MCF 10A (cell line): ENCODE data around the gene MED15. TPM values are rescaled to one million over a fixed set of nuclear protein-coding genes. Genes with fewer than 3 reads are reported as not detected.
A peak's percentile ranks its signal among the peaks of the same experiment; 100 is the strongest.

ENCODE experiments used
- BruUV-seq: library from RNA; stranded (reverse); fragments of 400-500 nt; replicated peaks from 2 replicates; lab custom pipeline; 2021; lab: Mats Ljungman, UMichigan
- CTCF ChIA-PET: fragments of 300-600 bp; sonication (Branson Sonifier 250); formaldehyde crosslinking; extraction: SDS; loops from one replicate; lab custom pipeline; 2021; ENCODE audit warnings: antibody characterized with exemption, inconsistent platforms; lab: Yijun Ruan, JAX
- POLR2A ChIA-PET: fragments of 300-600, 350-650 bp; sonication (Branson Sonifier 250); formaldehyde crosslinking; extraction: SDS; loops from one replicate; lab custom pipeline; 2020; ENCODE audit warnings: antibody characterized with exemption, inconsistent platforms; lab: Yijun Ruan, JAX
- DNase-seq: peaks from one replicate; pipeline ENCODE4 v3.0.0-alpha.2; 2018; ENCODE audit not compliant: unreplicated experiment
- H3K27ac Mint-ChIP-seq: one replicate; pipeline ENCODE4 v1.8.0; 2022; ENCODE audit warnings: mild to moderate bottlenecking, low read depth, mixed read lengths; ENCODE audit not compliant: unreplicated experiment
- H3K27me3 Mint-ChIP-seq: one replicate; pipeline ENCODE4 v1.8.0; 2022; ENCODE audit warnings: mixed read lengths; ENCODE audit not compliant: insufficient read depth, unreplicated experiment
- H3K36me3 Mint-ChIP-seq: one replicate; pipeline ENCODE4 v1.8.0; 2022; ENCODE audit warnings: mild to moderate bottlenecking, moderate library complexity, mixed read lengths; ENCODE audit not compliant: insufficient read depth, unreplicated experiment
- H3K4me1 Mint-ChIP-seq: one replicate; pipeline ENCODE4 v1.8.0; 2022; ENCODE audit warnings: mixed read lengths; ENCODE audit not compliant: insufficient read depth, unreplicated experiment
- H3K4me3 Mint-ChIP-seq: one replicate; pipeline ENCODE4 v1.8.0; 2022; ENCODE audit warnings: mild to moderate bottlenecking, moderate library complexity, mixed read lengths; ENCODE audit not compliant: unreplicated experiment
- H3K9me3 Mint-ChIP-seq: one replicate; pipeline ENCODE4 v1.8.0; 2022; ENCODE audit warnings: mixed read lengths; ENCODE audit not compliant: unreplicated experiment
- intact Hi-C: fragments of 100-400 bp; cut with micrococcal nuclease; formaldehyde crosslinking; loops from 2 replicates; pipeline ENCODE4 v1.14.1; 2022
- total RNA-seq: library from RNA; stranded (reverse); gene quantifications from 2 replicates; pipeline ENCODE4 v1.2.3, GENCODE V29; 2022
- TF ChIP-seq, protein P1 (sequence below): fragments of 200-600 bp; IDR thresholded peaks from one replicate; pipeline ENCODE4 v1.8.0; 2022; ENCODE audit warnings: antibody characterized with exemption, mild to moderate bottlenecking; ENCODE audit not compliant: unreplicated experiment

MED15 gene
- total RNA-seq, 1 experiment from 2014 or later: 122 TPM

DNA sequence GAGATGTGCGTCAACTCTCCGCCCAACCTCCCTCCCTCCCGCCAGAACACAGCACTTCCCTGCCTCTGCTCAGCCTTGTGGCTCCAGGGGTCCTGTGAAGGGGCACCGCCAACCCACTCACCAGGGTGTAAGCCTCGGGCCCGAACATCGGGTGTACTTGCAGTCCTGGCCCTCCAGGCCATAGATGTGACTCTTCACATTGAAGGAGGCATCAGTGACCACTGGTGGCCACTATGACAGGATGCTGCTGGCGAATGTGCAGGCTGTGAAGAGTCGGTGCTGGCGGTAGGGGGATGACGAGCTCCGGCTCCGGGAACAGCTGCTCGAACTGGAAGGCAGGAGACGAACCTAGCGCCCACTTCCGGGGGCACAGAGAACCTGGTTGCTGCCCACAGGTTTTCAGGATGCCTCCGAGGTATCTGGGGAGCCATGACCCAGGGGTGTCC lies 97.4 kb downstream of the MED15 start:
- no TSS peak for BruUV-seq
- Mint-ChIP-seq H3K36me3 (no peaks in the 10 kb centered on the region), H3K4me3 (no peak overlapping the region), H3K9me3 (no peaks in the 10 kb centered on the region), H3K4me1 (no peaks in the 10 kb centered on the region), H3K27me3 (no peaks in the 10 kb centered on the region), H3K27ac (no peak overlapping the region)
- intact Hi-C loops: no loop called here
- POLR2A ChIA-PET: no interaction called here
- CTCF ChIA-PET: interaction anchor here (0.6 to 2.6 kb wide), 3 partner anchors 40 to 281 kb away, joined by 3 to 10 read pairs (median 3); no protein-coding TSS in a partner anchor
- TF ChIP-seq, protein P1, sequence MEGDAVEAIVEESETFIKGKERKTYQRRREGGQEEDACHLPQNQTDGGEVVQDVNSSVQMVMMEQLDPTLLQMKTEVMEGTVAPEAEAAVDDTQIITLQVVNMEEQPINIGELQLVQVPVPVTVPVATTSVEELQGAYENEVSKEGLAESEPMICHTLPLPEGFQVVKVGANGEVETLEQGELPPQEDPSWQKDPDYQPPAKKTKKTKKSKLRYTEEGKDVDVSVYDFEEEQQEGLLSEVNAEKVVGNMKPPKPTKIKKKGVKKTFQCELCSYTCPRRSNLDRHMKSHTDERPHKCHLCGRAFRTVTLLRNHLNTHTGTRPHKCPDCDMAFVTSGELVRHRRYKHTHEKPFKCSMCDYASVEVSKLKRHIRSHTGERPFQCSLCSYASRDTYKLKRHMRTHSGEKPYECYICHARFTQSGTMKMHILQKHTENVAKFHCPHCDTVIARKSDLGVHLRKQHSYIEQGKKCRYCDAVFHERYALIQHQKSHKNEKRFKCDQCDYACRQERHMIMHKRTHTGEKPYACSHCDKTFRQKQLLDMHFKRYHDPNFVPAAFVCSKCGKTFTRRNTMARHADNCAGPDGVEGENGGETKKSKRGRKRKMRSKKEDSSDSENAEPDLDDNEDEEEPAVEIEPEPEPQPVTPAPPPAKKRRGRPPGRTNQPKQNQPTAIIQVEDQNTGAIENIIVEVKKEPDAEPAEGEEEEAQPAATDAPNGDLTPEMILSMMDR: no peak
- no peak for DNase-seq

DNA sequence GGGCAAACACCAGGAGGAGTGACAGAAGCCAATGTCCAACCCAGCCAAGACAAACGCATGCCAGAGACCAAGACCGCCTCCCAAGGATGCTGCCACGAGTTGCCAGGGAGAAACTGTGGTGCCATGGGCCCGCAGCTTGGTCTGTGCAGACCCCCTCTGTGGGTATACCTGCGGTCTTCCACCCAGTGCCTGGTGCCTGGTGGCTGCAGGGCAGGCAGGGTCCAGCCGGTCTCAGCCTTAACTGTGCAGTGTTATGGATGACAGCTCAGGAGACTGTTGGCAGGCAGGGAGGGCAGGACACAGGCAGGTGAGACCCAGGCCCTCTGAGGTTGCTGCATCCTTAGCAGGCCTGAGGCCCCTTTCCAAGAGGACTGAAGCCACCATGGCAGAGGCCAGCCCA lies 97.9 kb downstream of the MED15 start:
- TF ChIP-seq, protein P1: no peak
- Mint-ChIP-seq H3K4me3 (no peak overlapping the region), H3K9me3 (no peaks in the 10 kb centered on the region), H3K4me1 (peaks cover 1% of the 10 kb centered on the region), H3K27me3 (no peaks in the 10 kb centered on the region), H3K36me3 (no peaks in the 10 kb centered on the region), H3K27ac (no peak overlapping the region)
- DNase-seq: no peak
- intact Hi-C loops: no loop called here
- ChIA-PET POLR2A (no interaction called here), CTCF (interaction anchor here (1.0 to 2.6 kb wide), 3 partner anchors 32 to 86 kb away, joined by 3 to 10 read pairs (median 4); no protein-coding TSS in a partner anchor)
- BruUV-seq: no TSS peak

- Mint-ChIP-seq H3K4me3 (no peak overlapping the region), H3K27ac (no peak overlapping the region), H3K36me3 (no peaks in the 10 kb centered on the region), H3K4me1 (peaks cover 6% of the 10 kb centered on the region), H3K27me3 (no peaks in the 10 kb centered on the region), H3K9me3 (no peaks in the 10 kb centered on the region)
- intact Hi-C loops: no loop called here
- ChIA-PET POLR2A (interaction anchor here (1.0 kb wide), 1 partner anchor 17 kb away, joined by 3 read pairs; no protein-coding TSS in a partner anchor), CTCF (interaction anchor here (0.5 to 1.7 kb wide), 14 partner anchors 10 to 138 kb away, joined by 3 to 15 read pairs (median 4); no protein-coding TSS in a partner anchor)
- peak; percentile 86 for DNase-seq
- TF ChIP-seq, protein P1: peak; percentile 80
- BruUV-seq: no TSS peak
These were observed 98.8 kb downstream of the MED15 start for GRCh38 chr22:20606041-20606783.

- no peak overlapping the region for H3K27ac Mint-ChIP-seq
- intact Hi-C loops: no loop called here
- no peaks in the 10 kb centered on the region for H3K9me3 Mint-ChIP-seq
- DNase-seq: no peak
- H3K4me1 Mint-ChIP-seq: peaks cover 6% of the 10 kb centered on the region
- BruUV-seq: no TSS peak
- ChIA-PET POLR2A (interaction anchor here (0.6 to 1.0 kb wide), 2 partner anchors 17 to 360 kb away, joined by 3 read pairs; no protein-coding TSS in a partner anchor), CTCF (interaction anchor here (0.5 to 1.7 kb wide), 8 partner anchors 10 to 74 kb away, joined by 3 to 15 read pairs (median 4); no protein-coding TSS in a partner anchor)
- H3K4me3 Mint-ChIP-seq: no peak overlapping the region
- H3K36me3 Mint-ChIP-seq: no peaks in the 10 kb centered on the region
- no peaks in the 10 kb centered on the region for H3K27me3 Mint-ChIP-seq
- TF ChIP-seq, protein P1: no peak
These were observed 99.3 kb downstream of the MED15 start for GRCh38 chr22:20606784-20607128.
